ENCODE data around the gene TP53I11. TPM values are rescaled to one million over a fixed set of nuclear protein-coding genes. Genes with fewer than 3 reads are reported as not detected.

The TP53I11 gene
- total and polyA plus RNA-seq, 8 donors: 45.7 to 95.5 (median 58.2) TPM

GRCh38 chr11:44963948-44964347, 13.3 kb upstream of the TP53I11 start:
- Histone ChIP-seq H3K4me3 (no peak overlapping the region), H3K4me1 (peaks cover 0 to 18% of the 10 kb centered on the region in 2 donors), H3K9me3 (no peaks in the 10 kb centered on the region), H3K27me3 (no peaks in the 10 kb centered on the region), H3K36me3 (no peaks in the 10 kb centered on the region), H3K27ac (peak overlapping the region in 1 of 2 donors; percentile 35)
- DNase-seq (no peak), ATAC-seq (no peak)
- no peak for TF ChIP-seq CTCF (IDR thresholded peaks at IDR 0.05)
- intact Hi-C loops (cut with DNase I): no loop called here

- intact Hi-C loops (cut with DNase I): no loop called here
Measured at GRCh38 chr11:44963136-44963535, 12.5 kb upstream of the TP53I11 start.

GRCh38 chr11:44962464-44962863, 11.8 kb upstream of the TP53I11 start:
- ATAC-seq (no peak), DNase-seq (no peak)
- Histone ChIP-seq H3K4me3 (no peak overlapping the region), H3K27me3 (no peaks in the 10 kb centered on the region), H3K9me3 (no peaks in the 10 kb centered on the region), H3K36me3 (no peaks in the 10 kb centered on the region), H3K4me1 (peaks cover 0 to 18% of the 10 kb centered on the region in 2 donors), H3K27ac (no peak overlapping the region)
- intact Hi-C loops (cut with DNase I): no loop called here
- no peak for TF ChIP-seq CTCF (IDR thresholded peaks at IDR 0.05)

More at GRCh38 chr11:44963136-44963535, 12.5 kb upstream of the TP53I11 start:
- no peak overlapping the region for H3K27ac ChIP-seq
- H3K9me3 ChIP-seq: no peaks in the 10 kb centered on the region
- H3K27me3 ChIP-seq: no peaks in the 10 kb centered on the region
- peaks cover 0 to 18% of the 10 kb centered on the region in 2 donors for H3K4me1 ChIP-seq
- DNase-seq (no peak), ATAC-seq (no peak)
- no peak for TF ChIP-seq CTCF (IDR thresholded peaks at IDR 0.05)
- no peaks in the 10 kb centered on the region for H3K36me3 ChIP-seq
- no peak overlapping the region for H3K4me3 ChIP-seq

- TF ChIP-seq CTCF (IDR thresholded peaks at IDR 0.05): no peak
- Histone ChIP-seq H3K9me3 (no peaks in the 10 kb centered on the region), H3K27ac (no peak overlapping the region), H3K36me3 (no peaks in the 10 kb centered on the region), H3K4me1 (peaks cover 0 to 39% of the 10 kb centered on the region in 2 donors), H3K4me3 (no peak overlapping the region), H3K27me3 (no peaks in the 10 kb centered on the region)
- intact Hi-C loops (cut with DNase I): no loop called here
- no peak for ATAC-seq
- DNase-seq: no peak
Measured at GRCh38 chr11:44960200-44960845, 9.6 kb upstream of the TP53I11 start.

- H3K4me1 ChIP-seq: peaks cover 8 to 41% of the 10 kb centered on the region in 2 donors
- intact Hi-C loops (cut with DNase I): no loop called here
- no peak overlapping the region for H3K4me3 ChIP-seq
- ATAC-seq (no peak), DNase-seq (no peak)
- H3K27ac ChIP-seq: no peak overlapping the region
- no peaks in the 10 kb centered on the region for H3K9me3 ChIP-seq
- H3K36me3 ChIP-seq: no peaks in the 10 kb centered on the region
- H3K27me3 ChIP-seq: no peaks in the 10 kb centered on the region
- no peak for TF ChIP-seq CTCF (IDR thresholded peaks at IDR 0.05)
Measured at GRCh38 chr11:44959064-44959463, 8.4 kb upstream of the TP53I11 start.
